Peyer's patch (tissue), 4 donors: ENCODE measurements around the gene DCC.

Experiments used
- POLR2A ChIP-seq, 2 donors: fragments of 450-650 bp; IDR thresholded peaks; one replicate each; pipeline ENCODE4 v1.5.1; 2017; ENCODE audit warnings: antibody characterized with exemption in 2 of 2, mild to moderate bottlenecking in 2 of 2, moderate library complexity in 2 of 2
- TF ChIP-seq, protein P1 (sequence below), 6 experiments: fragments of 450-650 bp in 4 of 6; fragments of 200-600 bp in 2 of 6; sonication (generic) in 1 of 6; IDR thresholded peaks; one replicate each; pipeline ENCODE4 v1.5.1; 2017 to 2019; ENCODE audit warnings: antibody characterized with exemption in 6 of 6, mild to moderate bottlenecking in 3 of 6, moderate library complexity in 1 of 6

DNA sequence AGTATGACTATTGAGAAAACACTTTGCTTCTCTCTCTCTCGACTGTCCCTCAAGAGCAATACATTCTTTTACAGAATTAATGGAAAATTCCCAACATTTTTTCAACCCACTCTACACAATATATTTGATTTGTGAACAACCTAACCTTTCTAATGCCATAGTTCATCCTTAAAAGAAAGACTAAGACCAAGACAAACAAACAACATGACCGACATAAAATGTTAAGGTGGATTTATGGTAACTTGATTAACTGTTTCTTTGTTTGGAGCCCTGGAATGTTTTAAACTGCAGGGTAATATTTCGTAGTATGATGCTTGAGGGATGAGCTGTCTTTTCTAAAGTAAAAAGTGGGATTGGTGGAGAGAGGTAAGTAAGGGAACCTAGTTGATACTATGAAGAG is 1146.3 kb downstream of the DCC start:
- TF ChIP-seq, protein P1, sequence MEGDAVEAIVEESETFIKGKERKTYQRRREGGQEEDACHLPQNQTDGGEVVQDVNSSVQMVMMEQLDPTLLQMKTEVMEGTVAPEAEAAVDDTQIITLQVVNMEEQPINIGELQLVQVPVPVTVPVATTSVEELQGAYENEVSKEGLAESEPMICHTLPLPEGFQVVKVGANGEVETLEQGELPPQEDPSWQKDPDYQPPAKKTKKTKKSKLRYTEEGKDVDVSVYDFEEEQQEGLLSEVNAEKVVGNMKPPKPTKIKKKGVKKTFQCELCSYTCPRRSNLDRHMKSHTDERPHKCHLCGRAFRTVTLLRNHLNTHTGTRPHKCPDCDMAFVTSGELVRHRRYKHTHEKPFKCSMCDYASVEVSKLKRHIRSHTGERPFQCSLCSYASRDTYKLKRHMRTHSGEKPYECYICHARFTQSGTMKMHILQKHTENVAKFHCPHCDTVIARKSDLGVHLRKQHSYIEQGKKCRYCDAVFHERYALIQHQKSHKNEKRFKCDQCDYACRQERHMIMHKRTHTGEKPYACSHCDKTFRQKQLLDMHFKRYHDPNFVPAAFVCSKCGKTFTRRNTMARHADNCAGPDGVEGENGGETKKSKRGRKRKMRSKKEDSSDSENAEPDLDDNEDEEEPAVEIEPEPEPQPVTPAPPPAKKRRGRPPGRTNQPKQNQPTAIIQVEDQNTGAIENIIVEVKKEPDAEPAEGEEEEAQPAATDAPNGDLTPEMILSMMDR (IDR thresholded peaks at IDR 0.05) = no peak
- TF ChIP-seq POLR2A (IDR thresholded peaks at IDR 0.05) = no peak
